HCT116 (cell line): ENCODE results near the gene ZFHX3. TPM values are rescaled to one million over a fixed set of nuclear protein-coding genes. Genes with fewer than 3 reads are reported as not detected.

Source experiments
- ATAC-seq: fragments of 200-7000 bp; cut with Tn5 transposase; 2 replicates; pipeline ENCODE4 v1.9.1; 2020; ENCODE audit warnings: mild to moderate bottlenecking, moderate library complexity
- BruUV-seq: library from RNA; stranded (reverse); fragments of 400-500 nt; replicated peaks from 2 replicates; lab custom pipeline; 2021; lab: Mats Ljungman, UMichigan
- CTCF ChIA-PET: fragments of 300-600 bp; sonication (Branson Sonifier 250); formaldehyde crosslinking; loops from one replicate; lab custom pipeline; 2021; ENCODE audit warnings: antibody characterized with exemption; lab: Charles Lee
- POLR2A ChIA-PET: fragments of 300-600, 350-600 bp; sonication (Branson Sonifier 250); formaldehyde crosslinking; loops from one replicate; lab custom pipeline; 2021; ENCODE audit warnings: antibody characterized with exemption; lab: Charles Lee
- RAD21 ChIA-PET, 2 experiments: fragments of 300-600 bp; sonication (Branson Sonifier 250); formaldehyde crosslinking; loops; one replicate each; lab custom pipeline; 2023; ENCODE audit warnings: low total read pairs in 2 of 2; ENCODE audit not compliant: uncharacterized antibody in 2 of 2, unreplicated experiment in 2 of 2, low non-redundant PET in 1 of 2; lab: Charles Lee
- DNase-seq: peaks from one replicate; pipeline ENCODE4 v3.0.0-alpha.2; 2010; ENCODE audit warnings: low read depth, low spot score
- H2AFZ ChIP-seq: fragments of 200-600 bp; shearing (Covaris generic), sonication (generic); 2 replicates; pipeline ENCODE4 v1.6.1; 2017; ENCODE audit warnings: low read depth, mixed run types, mixed read lengths, antibody characterized with exemption, low read length; ENCODE audit not compliant: poor library complexity, severe bottlenecking
- H3K27ac ChIP-seq: 2 replicates; pipeline ENCODE4 v1.5.1; 2012; ENCODE audit warnings: low read depth, low read length
- H3K27me3 ChIP-seq: fragments of 200-600 bp; sonication (generic); 2 replicates; pipeline ENCODE4 v1.6.1; 2016; ENCODE audit warnings: mixed run types, low read length, mixed read lengths; ENCODE audit not compliant: insufficient read depth
- H3K36me3 ChIP-seq, 2 experiments: fragments of 200-500 bp in 1 of 2; fragments of 200-600 bp in 1 of 2; sonication (Bioruptor generic) in 1 of 2; sonication (generic) in 1 of 2; 2 replicates each; pipeline versions ENCODE4 v1.5.1 to v1.6.1; 2014 to 2016; ENCODE audit warnings: low read length in 2 of 2, inconsistent platforms in 1 of 2, mixed read lengths in 1 of 2, mixed run types in 1 of 2; ENCODE audit not compliant: insufficient read depth in 2 of 2, control insufficient read depth in 1 of 2
- H3K4me1 ChIP-seq, 2 experiments: fragments of 200-600 bp in 1 of 2; sonication (generic) in 1 of 2; 2 replicates each; pipeline versions ENCODE4 v1.5.1 to v1.6.1; 2012 to 2017; ENCODE audit warnings: low read length in 2 of 2, inconsistent platforms in 1 of 2, mild to moderate bottlenecking in 1 of 2, mixed read lengths in 1 of 2, mixed run types in 1 of 2, moderate library complexity in 1 of 2; ENCODE audit not compliant: insufficient read depth in 2 of 2, control insufficient read depth in 1 of 2
- H3K4me2 ChIP-seq: fragments of 200-600 bp; sonication (generic); 2 replicates; pipeline ENCODE4 v1.6.1; 2017; ENCODE audit warnings: mixed run types, low read length, mixed read lengths
- H3K4me3 ChIP-seq, 2 experiments: fragments of 200-600 bp in 1 of 2; sonication (generic) in 1 of 2; replicated peaks in 1 of 2; 2 replicates each; pipeline ENCODE4 v1.5.1; 2011 to 2016; ENCODE audit warnings: low read length in 2 of 2, control low read depth in 1 of 2, low read depth in 1 of 2, mild to moderate bottlenecking in 1 of 2, mixed read lengths in 1 of 2, mixed run types in 1 of 2
- H3K79me2 ChIP-seq: fragments of 200-600 bp; sonication (generic); 2 replicates; pipeline ENCODE4 v1.6.1; 2017; ENCODE audit warnings: mild to moderate bottlenecking, mixed run types, low read length, moderate library complexity, mixed read lengths; ENCODE audit not compliant: insufficient read depth
- H3K9ac ChIP-seq: fragments of 200-600 bp; sonication (generic); 2 replicates; pipeline ENCODE4 v1.6.1; 2016; ENCODE audit warnings: low read length, mixed read lengths
- H3K9me2 ChIP-seq: fragments of 200-600 bp; sonication (generic), shearing (Covaris generic); 2 replicates; pipeline ENCODE4 v1.6.1; 2017; ENCODE audit warnings: mixed run types, mild to moderate bottlenecking, moderate library complexity; ENCODE audit not compliant: insufficient read depth
- H3K9me3 ChIP-seq, 2 experiments: fragments of 200-500 bp in 1 of 2; fragments of 200-600 bp in 1 of 2; sonication (Bioruptor generic) in 1 of 2; sonication (generic) in 1 of 2; 2 replicates each; pipeline ENCODE4 v1.6.1; 2014 to 2017; ENCODE audit warnings: low read length in 2 of 2, mixed read lengths in 2 of 2, inconsistent platforms in 1 of 2, low read depth in 1 of 2, mild to moderate bottlenecking in 1 of 2, mixed run types in 1 of 2, moderate library complexity in 1 of 2; ENCODE audit not compliant: control insufficient read depth in 1 of 2, insufficient read depth in 1 of 2
- H4K20me1 ChIP-seq: fragments of 200-600 bp; sonication (generic), shearing (Covaris generic); 2 replicates; pipeline ENCODE4 v1.6.1; 2017; ENCODE audit warnings: mixed run types, mild to moderate bottlenecking, moderate library complexity; ENCODE audit not compliant: insufficient read depth
- ATF3 ChIP-seq: IDR thresholded peaks from 2 replicates; pipeline ENCODE4 v1.6.1; 2012
- CTCF ChIP-seq, 3 experiments: fragments of 200-600 bp in 1 of 3; sonication (generic) in 1 of 3; IDR thresholded peaks in 2 of 3; conservative IDR thresholded peaks in 1 of 3; 2 replicates each; pipeline ENCODE4 v1.5.1; 2012 to 2017; ENCODE audit warnings: low read depth in 2 of 3, low read length in 2 of 3, antibody characterized with exemption in 1 of 3, borderline replicate concordance in 1 of 3, control low read depth in 1 of 3, mild to moderate bottlenecking in 1 of 3, mixed read lengths in 1 of 3, mixed run types in 1 of 3, moderate library complexity in 1 of 3; ENCODE audit not compliant: insufficient read depth in 1 of 3
- EZH2phosphoT487 ChIP-seq: fragments of 200-600 bp; IDR thresholded peaks from 2 replicates; pipeline ENCODE4 v1.6.1; 2018; ENCODE audit warnings: antibody characterized with exemption, borderline replicate concordance
- JUND ChIP-seq: IDR thresholded peaks from 2 replicates; pipeline ENCODE4 v1.6.1; 2012
- POLR2A ChIP-seq: IDR thresholded peaks from 2 replicates; pipeline ENCODE4 v1.7.0; 2011; ENCODE audit warnings: borderline replicate concordance; ENCODE audit not compliant: insufficient read depth, insufficient read length; ENCODE audit errors: extremely low read depth
- POLR2AphosphoS5 ChIP-seq: IDR thresholded peaks from 2 replicates; pipeline ENCODE4 v1.6.1; 2011; ENCODE audit warnings: mild to moderate bottlenecking, low read depth, low read length, moderate library complexity
- RAD21 ChIP-seq: IDR thresholded peaks from 2 replicates; pipeline ENCODE4 v1.6.1; 2012; ENCODE audit warnings: low read depth, mild to moderate bottlenecking
- SIN3A ChIP-seq: IDR thresholded peaks from 2 replicates; pipeline ENCODE4 v1.6.1; 2012; ENCODE audit warnings: low read depth
- SP1 ChIP-seq: IDR thresholded peaks from 2 replicates; pipeline ENCODE4 v1.6.1; 2012; ENCODE audit warnings: low read depth
- SRF ChIP-seq: IDR thresholded peaks from 2 replicates; pipeline ENCODE4 v1.6.1; 2012; ENCODE audit warnings: low read depth
- YY1 ChIP-seq: IDR thresholded peaks from 2 replicates; pipeline ENCODE4 v1.6.1; 2011; ENCODE audit warnings: low read length, low read depth, moderate library complexity, mild to moderate bottlenecking; ENCODE audit not compliant: insufficient replicate concordance; ENCODE audit errors: extremely low read depth
- ZFX ChIP-seq: fragments of 450-650 bp; IDR thresholded peaks from 2 replicates; pipeline ENCODE4 v1.6.1; 2017
- intact Hi-C: fragments of 100-400 bp; cut with micrococcal nuclease; formaldehyde crosslinking; loops from 2 replicates; pipeline ENCODE4 v1.10.0; 2022
- total RNA-seq: library from RNA; stranded (reverse); gene quantifications from one replicate; pipeline ENCODE4 v1.2.1, GENCODE V29; 2021; ENCODE audit not compliant: unreplicated experiment

The ZFHX3 gene
- total RNA-seq, 1 experiment from 2014 or later, result 6.3 TPM

- Histone ChIP-seq H3K79me2 (no peaks in the 10 kb centered on the region), H3K9ac (no peak overlapping the region), H2AFZ (no peak overlapping the region), H3K4me2 (no peak overlapping the region), H3K27ac (no peak overlapping the region), H3K4me1 (peaks cover 0 to 6% of the 10 kb centered on the region in 2 experiments; a peak in 1 of 4 replicates), H3K36me3 (no peaks in the 10 kb centered on the region), H4K20me1 (0 out of 2 replicates have a peak, but pooled peaks cover 6% of the 10 kb centered on the region), H3K27me3 (no peaks in the 10 kb centered on the region), H3K9me2 (no peaks in the 10 kb centered on the region), H3K9me3 (no peaks in the 10 kb centered on the region), H3K4me3 (no peak overlapping the region)
- BruUV-seq, result no TSS peak
- TF ChIP-seq YY1 (no peak), ATF3 (no peak), POLR2AphosphoS5 (no peak), CTCF (IDR thresholded peaks at IDR 0.05 in 2 of 3, conservative IDR thresholded peaks at IDR 0.05 in 1 of 3; ENCODE audit: borderline replicate concordance in 1 of 3, insufficient read depth in 1 of 3, low read depth in 2 of 3, low read length in 2 of 3) (no peak), SP1 (no peak), SIN3A (no peak), SRF (no peak), ZFX (no peak), POLR2A (no peak), EZH2phosphoT487 (no peak), RAD21 (no peak), JUND (no peak)
- ChIA-PET CTCF (no interaction called here), POLR2A (no interaction called here), RAD21 (no interaction called here)
- ATAC-seq (no peak), DNase-seq (no peak)
- intact Hi-C loops, result no loop called here
These were observed 120.5 kb downstream of the ZFHX3 start for GRCh38 chr16:72927199-72928089.
